ENCODE data around the gene TLCD2.
"Not testable (repeated sequence)": the region's sequence is repeated elsewhere in the genome, so short reads cannot be mapped to it uniquely, and the experiment has no call there.

TLCD2 gene

GRCh38 chr17:1720856-1721386, 10.7 kb upstream of the TLCD2 start:
- intact Hi-C loops (cut with DNase I): loop anchor here (5.0 kb wide), 1 partner anchor 61 kb away; no protein-coding TSS in a partner anchor
- peak in 7 of 10 donors; percentile 55 to 94 (median 70) for DNase-seq

- intact Hi-C loops (cut with DNase I): loop anchor here (5.0 to 10.0 kb wide), 3 partner anchors 36 to 316 kb away; partner anchors contain the start of genes DPH1 and PRPF8
These were observed 8.4 kb upstream of the TLCD2 start for GRCh38 chr17:1718362-1719165.

GRCh38 chr17:1716912-1717695, 6.9 kb upstream of the TLCD2 start:
- peak; percentile 79 to 98 (median 89) for DNase-seq
- intact Hi-C loops (cut with DNase I): loop anchor here (5.0 to 10.0 kb wide), 3 partner anchors 35 to 318 kb away; partner anchors contain the start of genes DPH1 and PRPF8

More at GRCh38 chr17:1718362-1719165, 8.4 kb upstream of the TLCD2 start:
- peak in 1 of 10 donors; percentile 43 for DNase-seq

GRCh38 chr17:1716076-1716911, 6.1 kb upstream of the TLCD2 start:
- intact Hi-C loops (cut with DNase I): loop anchor here (5.0 to 10.0 kb wide), 3 partner anchors 34 to 319 kb away; partner anchors contain the start of genes DPH1 and PRPF8
- peak; percentile 99 to 100 (median 100) for DNase-seq

GRCh38 chr17:1715803-1716075, 5.6 kb upstream of the TLCD2 start:
- no peak for DNase-seq
- intact Hi-C loops (cut with DNase I): loop anchor here (5.0 to 10.0 kb wide), 3 partner anchors 33 to 319 kb away; partner anchors contain the start of genes DPH1 and PRPF8

GRCh38 chr17:1714980-1715802, 5.0 kb upstream of the TLCD2 start:
- DNase-seq: peak in 4 of 10 donors; percentile 62 to 91 (median 82)
- intact Hi-C loops (cut with DNase I): loop anchor here (5.0 to 10.0 kb wide), 3 partner anchors 33 to 320 kb away; partner anchors contain the start of genes DPH1 and PRPF8

GRCh38 chr17:1714427-1714979, 4.3 kb upstream of the TLCD2 start:
- intact Hi-C loops (cut with DNase I): loop anchor here (10.0 kb wide), 2 partner anchors 140 to 320 kb away; partner anchors contain the start of gene DPH1

GRCh38 chr17:1713878-1714426, 3.8 kb upstream of the TLCD2 start:
- intact Hi-C loops (cut with DNase I): loop anchor here (10.0 kb wide), 2 partner anchors 139 to 321 kb away; partner anchors contain the start of gene DPH1

More at GRCh38 chr17:1714427-1714979, 4.3 kb upstream of the TLCD2 start:
- DNase-seq: peak in 9 of 10 donors; percentile 65 to 95 (median 70)

GRCh38 chr17:1713160-1713877, 3.1 kb upstream of the TLCD2 start:
- intact Hi-C loops (cut with DNase I): loop anchor here (10.0 kb wide), 2 partner anchors 139 to 321 kb away; partner anchors contain the start of gene DPH1
- DNase-seq: peak in 2 of 10 donors; percentile 16 to 29

More at GRCh38 chr17:1713878-1714426, 3.8 kb upstream of the TLCD2 start:
- DNase-seq: peak in 2 of 10 donors; percentile 85 to 86

GRCh38 chr17:1712271-1712670, 2.1 kb upstream of the TLCD2 start:
- DNase-seq: peak in 2 of 10 donors; percentile 18 to 28
- intact Hi-C loops (cut with DNase I): loop anchor here (10.0 kb wide), 2 partner anchors 137 to 323 kb away; partner anchors contain the start of gene DPH1

- intact Hi-C loops (cut with DNase I): loop anchor here (10.0 kb wide), 2 partner anchors 137 to 323 kb away; partner anchors contain the start of gene DPH1
- DNase-seq: no peak
These were observed 1.6 kb upstream of the TLCD2 start for GRCh38 chr17:1711804-1712203.

GRCh38 chr17:1710807-1711553, 803 bp upstream of the TLCD2 start:
- intact Hi-C loops (cut with DNase I): loop anchor here (10.0 kb wide), 2 partner anchors 136 to 324 kb away; partner anchors contain the start of gene DPH1
- DNase-seq: peak in 1 of 10 donors; percentile 64

- no peak for DNase-seq
- intact Hi-C loops (cut with DNase I): no loop called here
These were observed 700 bp downstream of the TLCD2 start for GRCh38 chr17:1709403-1709951.

- intact Hi-C loops (cut with DNase I): not testable (repeated sequence)
- peak in 1 of 10 donors; percentile 37 for DNase-seq
These were observed 1.3 kb downstream of the TLCD2 start for GRCh38 chr17:1708791-1709346.

- intact Hi-C loops (cut with DNase I): no loop called here
- no peak for DNase-seq
These were observed 3.1 kb downstream of the TLCD2 start for GRCh38 chr17:1707107-1707506.

GRCh38 chr17:1705004-1705403, 5.2 kb downstream of the TLCD2 start:
- intact Hi-C loops (cut with DNase I): no loop called here

More at GRCh38 chr17:1705004-1705403, 5.2 kb downstream of the TLCD2 start:
- peak in 2 of 10 donors; percentile 23 to 52 for DNase-seq
